SK-N-SH (cell line): ENCODE data around the gene ZNF503. TPM values are rescaled to one million over a fixed set of nuclear protein-coding genes. Genes with fewer than 3 reads are reported as not detected.

Source experiments
- CTCF ChIA-PET: fragments of 300-600, 350-600 bp; formaldehyde crosslinking; extraction: SDS; loops from one replicate; lab custom pipeline; 2021; lab: Yijun Ruan, JAX
- POLR2A ChIA-PET: fragments of 350-600 bp; sonication (Branson Sonifier 250); formaldehyde crosslinking; extraction: SDS; loops from one replicate; lab custom pipeline; 2020; ENCODE audit warnings: antibody characterized with exemption, inconsistent platforms; lab: Yijun Ruan, JAX
- DNase-seq: peaks from one replicate; pipeline ENCODE4 v3.0.0; 2012
- H2AFZ ChIP-seq: fragments of 200-600 bp; sonication (generic); 2 replicates; pipeline ENCODE4 v1.8.1; 2016; ENCODE audit warnings: antibody characterized with exemption, mild to moderate bottlenecking, low read depth
- H3F3A ChIP-seq: fragments of 200-600 bp; sonication (generic); replicated peaks from 2 replicates; pipeline ENCODE3; 2016; ENCODE audit warnings: antibody characterized with exemption, mild to moderate bottlenecking; ENCODE audit not compliant: insufficient read depth
- H3K27ac ChIP-seq, 2 experiments: fragments of 200-500 bp in 1 of 2; fragments of 200-600 bp in 1 of 2; sonication (Bioruptor generic) in 1 of 2; sonication (generic), shearing (Covaris generic) in 1 of 2; 2 replicates each; pipeline versions ENCODE4 v1.5.1 to v1.6.1; 2014 to 2016; ENCODE audit warnings: low read depth in 2 of 2, inconsistent platforms in 1 of 2, low read length in 1 of 2, mild to moderate bottlenecking in 1 of 2, mixed read lengths in 1 of 2
- H3K27me3 ChIP-seq: fragments of 200-600 bp; sonication (generic), shearing (Covaris generic); 2 replicates; pipeline ENCODE4 v1.6.1; 2016; ENCODE audit warnings: mixed run types; ENCODE audit not compliant: insufficient read depth
- H3K36me3 ChIP-seq, 2 experiments: fragments of 200-500 bp in 1 of 2; fragments of 200-600 bp in 1 of 2; sonication (Bioruptor generic) in 1 of 2; sonication (generic) in 1 of 2; replicated peaks in 1 of 2; 2 replicates each; pipeline versions ENCODE3 to v1.5.1; 2014 to 2016; ENCODE audit warnings: low read length in 1 of 2, mild to moderate bottlenecking in 1 of 2; ENCODE audit not compliant: insufficient read depth in 2 of 2, control insufficient read depth in 1 of 2
- H3K4me1 ChIP-seq, 2 experiments: fragments of 200-500 bp in 1 of 2; fragments of 200-600 bp in 1 of 2; sonication (Bioruptor generic) in 1 of 2; sonication (generic), shearing (Covaris generic) in 1 of 2; 2 replicates each; pipeline versions ENCODE4 v1.5.1 to v1.6.1; 2014 to 2016; ENCODE audit warnings: low read depth in 1 of 2, low read length in 1 of 2, mixed run types in 1 of 2; ENCODE audit not compliant: insufficient read depth in 2 of 2, control insufficient read depth in 1 of 2
- H3K4me2 ChIP-seq: fragments of 200-600 bp; sonication (generic), shearing (Covaris generic); 2 replicates; pipeline ENCODE4 v1.6.1; 2017; ENCODE audit warnings: mixed run types
- H3K4me3 ChIP-seq, 2 experiments: fragments of 200-500 bp in 1 of 2; fragments of 200-600 bp in 1 of 2; sonication (Bioruptor generic) in 1 of 2; sonication (generic), shearing (Covaris generic) in 1 of 2; 2 replicates each; pipeline versions ENCODE4 v1.5.1 to v1.8.1; 2014 to 2016; ENCODE audit warnings: low read depth in 2 of 2, inconsistent platforms in 1 of 2, low read length in 1 of 2, mild to moderate bottlenecking in 1 of 2, mixed read lengths in 1 of 2, moderate library complexity in 1 of 2
- H3K79me2 ChIP-seq: fragments of 200-600 bp; sonication (generic); 2 replicates; pipeline ENCODE4 v1.8.1; 2017; ENCODE audit warnings: mild to moderate bottlenecking; ENCODE audit not compliant: insufficient read depth
- H3K9ac ChIP-seq: fragments of 200-600 bp; sonication (generic); 2 replicates; pipeline ENCODE4 v1.6.1; 2017; ENCODE audit warnings: mixed run types
- H3K9me2 ChIP-seq: fragments of 200-600 bp; sonication (generic); 2 replicates; pipeline ENCODE4 v1.6.1; 2017; ENCODE audit warnings: mixed run types
- H3K9me3 ChIP-seq: fragments of 200-600 bp; sonication (generic); 2 replicates; pipeline ENCODE4 v1.6.1; 2017; ENCODE audit warnings: mixed run types, mild to moderate bottlenecking, moderate library complexity
- H4K20me1 ChIP-seq: fragments of 200-600 bp; sonication (generic); 2 replicates; pipeline ENCODE4 v1.6.1; 2017; ENCODE audit warnings: mild to moderate bottlenecking, mixed run types; ENCODE audit not compliant: insufficient read depth
- CHD2 ChIP-seq: fragments of 150-350 bp; IDR thresholded peaks from 2 replicates; pipeline ENCODE4 v1.6.1; 2018; ENCODE audit warnings: low read length; ENCODE audit not compliant: partially characterized antibody
- CTCF ChIP-seq: fragments of 200-600 bp; sonication (generic); IDR thresholded peaks from 2 replicates; pipeline ENCODE4 v1.6.1; 2017; ENCODE audit warnings: antibody characterized with exemption, mild to moderate bottlenecking, moderate library complexity
- ELF1 ChIP-seq: IDR thresholded peaks from 2 replicates; pipeline ENCODE4 v1.4.0; 2012
- FOSL2 ChIP-seq: IDR thresholded peaks from 2 replicates; pipeline ENCODE4 v1.4.0; 2012; ENCODE audit warnings: low read depth, mild to moderate bottlenecking, moderate library complexity, borderline replicate concordance
- FOXJ3 ChIP-seq: sonication (generic); formaldehyde crosslinking; IDR thresholded peaks from 2 replicates; pipeline ENCODE4 v1.5.1; 2020; ENCODE audit warnings: mild to moderate bottlenecking, missing genetic modification reagents
- FOXM1 ChIP-seq: IDR thresholded peaks from 2 replicates; pipeline ENCODE4 v1.4.0; 2012; ENCODE audit warnings: low read depth, mild to moderate bottlenecking
- GABPA ChIP-seq: IDR thresholded peaks from 2 replicates; pipeline ENCODE4 v1.4.0; 2012; ENCODE audit warnings: low read depth, mild to moderate bottlenecking
- GATA2 ChIP-seq: sonication (generic); formaldehyde crosslinking; IDR thresholded peaks from 2 replicates; pipeline ENCODE4 v1.5.0; 2020; ENCODE audit warnings: mild to moderate bottlenecking, missing genetic modification reagents
- MEF2A ChIP-seq: IDR thresholded peaks from 2 replicates; pipeline ENCODE4 v1.4.0; 2012; ENCODE audit warnings: low read depth, borderline replicate concordance
- MXI1 ChIP-seq: IDR thresholded peaks from 2 replicates; pipeline ENCODE4 v1.6.1; 2012; ENCODE audit warnings: mild to moderate bottlenecking, low read depth, low read length, improper control_type of control experiment
- NRF1 ChIP-seq: IDR thresholded peaks from 2 replicates; pipeline ENCODE4 v1.6.1; 2012; ENCODE audit warnings: low read depth, mild to moderate bottlenecking, low read length
- POLR2AphosphoS5 ChIP-seq: IDR thresholded peaks from 2 replicates; pipeline ENCODE4 v1.6.1; 2012; ENCODE audit warnings: low read depth, low read length
- RAD21 ChIP-seq: IDR thresholded peaks from 2 replicates; pipeline ENCODE4 v1.6.1; 2012; ENCODE audit warnings: mild to moderate bottlenecking, low read length
- REST ChIP-seq: IDR thresholded peaks from 2 replicates; pipeline ENCODE4 v1.6.1; 2012; ENCODE audit warnings: mild to moderate bottlenecking, low read depth, low read length, moderate library complexity
- SMC3 ChIP-seq: IDR thresholded peaks from 2 replicates; pipeline ENCODE4 v1.6.1; 2012; ENCODE audit warnings: low read depth, low read length, improper control_type of control experiment
- TCF12 ChIP-seq: IDR thresholded peaks from 2 replicates; pipeline ENCODE4 v1.4.0; 2012
- TEAD4 ChIP-seq: IDR thresholded peaks from 2 replicates; pipeline ENCODE4 v1.4.0; 2012; ENCODE audit warnings: mild to moderate bottlenecking, borderline replicate concordance; ENCODE audit not compliant: insufficient read depth
- ZBTB33 ChIP-seq: IDR thresholded peaks from 2 replicates; pipeline ENCODE4 v1.4.0; 2012; ENCODE audit warnings: low read depth, borderline replicate concordance
- WGBS: methylation state at CpG from one replicate; pipeline ENCODE4 v1.1.6; 2017; ENCODE audit warnings: low lambda C conversion rate; 5-methylcytosine and 5-hydroxymethylcytosine counted together
- polyA plus RNA-seq, 3 experiments: library from polyadenylated mRNA; depleted of rRNA; stranded (reverse); fragments of >200 nt; gene quantifications; 2 replicates each; pipeline ENCODE4 v1.2.3, GENCODE V29; 2012

ZNF503 gene
- polyA plus RNA-seq, 1 of the 3 experiments (the other 2 are of a cell fraction): 5.9 TPM

- no peak overlapping the region for H3K9ac ChIP-seq
- TF ChIP-seq CTCF: peak; percentile 36
- no peak for TF ChIP-seq MXI1
- no peak overlapping the region for H3K27ac ChIP-seq
- peaks cover 15 to 41% of the 10 kb centered on the region in 2 experiments for H3K36me3 ChIP-seq
- H3F3A ChIP-seq: peaks cover 4% of the 10 kb centered on the region
- H2AFZ ChIP-seq: no peak overlapping the region
- ChIA-PET POLR2A (no interaction called here), CTCF (interaction anchor here (0.6 to 1.3 kb wide), 2 partner anchors 12 to 413 kb away, joined by 3 read pairs; no protein-coding TSS in a partner anchor)
- H3K9me3 ChIP-seq: no peaks in the 10 kb centered on the region
- peak; percentile 57 for DNase-seq
- H3K4me3 ChIP-seq: no peak overlapping the region
- H3K79me2 ChIP-seq: peaks cover 32% of the 10 kb centered on the region
- H4K20me1 ChIP-seq: peaks cover 30% of the 10 kb centered on the region
- no peak overlapping the region for H3K4me2 ChIP-seq
- H3K27me3 ChIP-seq: no peaks in the 10 kb centered on the region
- no peaks in the 10 kb centered on the region for H3K9me2 ChIP-seq
- 92% methylated on average over 52 of the region's 64 CpGs for WGBS
- H3K4me1 ChIP-seq: peaks cover 0 to 12% of the 10 kb centered on the region in 2 experiments; a peak in 2 of 4 replicates
Observed at GRCh38 chr10:75395066-75395931, 6.3 kb downstream of the ZNF503 start.

- H2AFZ ChIP-seq: no peak overlapping the region
- no peak overlapping the region for H3K4me2 ChIP-seq
- H3K4me3 ChIP-seq: no peak overlapping the region
- H3K79me2 ChIP-seq: peaks cover 21% of the 10 kb centered on the region
- H4K20me1 ChIP-seq: peaks cover 21% of the 10 kb centered on the region
- H3K9ac ChIP-seq: no peak overlapping the region
- no peaks in the 10 kb centered on the region for H3K27me3 ChIP-seq
- H3F3A ChIP-seq: peaks cover 4% of the 10 kb centered on the region
- no peak overlapping the region for H3K27ac ChIP-seq
- ChIA-PET POLR2A (no interaction called here), CTCF (interaction anchor here (1.3 to 1.8 kb wide), 2 partner anchors 11 to 642 kb away, joined by 3 to 4 read pairs; no protein-coding TSS in a partner anchor)
- H3K36me3 ChIP-seq: peaks cover 15 to 37% of the 10 kb centered on the region in 2 experiments
- H3K9me2 ChIP-seq: no peaks in the 10 kb centered on the region
- peaks cover 0 to 7% of the 10 kb centered on the region in 2 experiments; a peak in 2 of 4 replicates for H3K4me1 ChIP-seq
- H3K9me3 ChIP-seq: no peaks in the 10 kb centered on the region
- no peak for DNase-seq
- WGBS: 97% methylated on average over 7 of the region's 7 CpGs
- TF ChIP-seq POLR2AphosphoS5 (no peak), ELF1 (no peak), TEAD4 (no peak), ZBTB33 (no peak), GABPA (no peak), TCF12 (no peak), NRF1 (no peak), REST (no peak), GATA2 (CRISPR knock-in tag) (no peak), FOXM1 (no peak), FOSL2 (no peak), RAD21 (no peak), MEF2A (no peak), SMC3 (no peak), CHD2 (no peak), FOXJ3 (CRISPR knock-in tag) (no peak)
Observed at GRCh38 chr10:75394221-75394620, 7.3 kb downstream of the ZNF503 start.
